SK-N-SH (cell line): ENCODE data around the gene PDZD2. TPM values are rescaled to one million over a fixed set of nuclear protein-coding genes. Genes with fewer than 3 reads are reported as not detected.

Source experiments
- CTCF ChIA-PET: fragments of 300-600, 350-600 bp; formaldehyde crosslinking; extraction: SDS; loops from one replicate; lab custom pipeline; 2021; lab: Yijun Ruan, JAX
- POLR2A ChIA-PET: fragments of 350-600 bp; sonication (Branson Sonifier 250); formaldehyde crosslinking; extraction: SDS; loops from one replicate; lab custom pipeline; 2020; ENCODE audit warnings: antibody characterized with exemption, inconsistent platforms; lab: Yijun Ruan, JAX
- DNase-seq: peaks from one replicate; pipeline ENCODE4 v3.0.0; 2012
- H2AFZ ChIP-seq: fragments of 200-600 bp; sonication (generic); 2 replicates; pipeline ENCODE4 v1.8.1; 2016; ENCODE audit warnings: antibody characterized with exemption, mild to moderate bottlenecking, low read depth
- H3F3A ChIP-seq: fragments of 200-600 bp; sonication (generic); replicated peaks from 2 replicates; pipeline ENCODE3; 2016; ENCODE audit warnings: antibody characterized with exemption, mild to moderate bottlenecking; ENCODE audit not compliant: insufficient read depth
- H3K27ac ChIP-seq, 2 experiments: fragments of 200-500 bp in 1 of 2; fragments of 200-600 bp in 1 of 2; sonication (Bioruptor generic) in 1 of 2; sonication (generic), shearing (Covaris generic) in 1 of 2; 2 replicates each; pipeline versions ENCODE4 v1.5.1 to v1.6.1; 2014 to 2016; ENCODE audit warnings: low read depth in 2 of 2, inconsistent platforms in 1 of 2, low read length in 1 of 2, mild to moderate bottlenecking in 1 of 2, mixed read lengths in 1 of 2
- H3K27me3 ChIP-seq: fragments of 200-600 bp; sonication (generic), shearing (Covaris generic); 2 replicates; pipeline ENCODE4 v1.6.1; 2016; ENCODE audit warnings: mixed run types; ENCODE audit not compliant: insufficient read depth
- H3K36me3 ChIP-seq, 2 experiments: fragments of 200-500 bp in 1 of 2; fragments of 200-600 bp in 1 of 2; sonication (Bioruptor generic) in 1 of 2; sonication (generic) in 1 of 2; replicated peaks in 1 of 2; 2 replicates each; pipeline versions ENCODE3 to v1.5.1; 2014 to 2016; ENCODE audit warnings: low read length in 1 of 2, mild to moderate bottlenecking in 1 of 2; ENCODE audit not compliant: insufficient read depth in 2 of 2, control insufficient read depth in 1 of 2
- H3K4me1 ChIP-seq, 2 experiments: fragments of 200-500 bp in 1 of 2; fragments of 200-600 bp in 1 of 2; sonication (Bioruptor generic) in 1 of 2; sonication (generic), shearing (Covaris generic) in 1 of 2; 2 replicates each; pipeline versions ENCODE4 v1.5.1 to v1.6.1; 2014 to 2016; ENCODE audit warnings: low read depth in 1 of 2, low read length in 1 of 2, mixed run types in 1 of 2; ENCODE audit not compliant: insufficient read depth in 2 of 2, control insufficient read depth in 1 of 2
- H3K4me2 ChIP-seq: fragments of 200-600 bp; sonication (generic), shearing (Covaris generic); 2 replicates; pipeline ENCODE4 v1.6.1; 2017; ENCODE audit warnings: mixed run types
- H3K4me3 ChIP-seq, 2 experiments: fragments of 200-500 bp in 1 of 2; fragments of 200-600 bp in 1 of 2; sonication (Bioruptor generic) in 1 of 2; sonication (generic), shearing (Covaris generic) in 1 of 2; 2 replicates each; pipeline versions ENCODE4 v1.5.1 to v1.8.1; 2014 to 2016; ENCODE audit warnings: low read depth in 2 of 2, inconsistent platforms in 1 of 2, low read length in 1 of 2, mild to moderate bottlenecking in 1 of 2, mixed read lengths in 1 of 2, moderate library complexity in 1 of 2
- H3K79me2 ChIP-seq: fragments of 200-600 bp; sonication (generic); 2 replicates; pipeline ENCODE4 v1.8.1; 2017; ENCODE audit warnings: mild to moderate bottlenecking; ENCODE audit not compliant: insufficient read depth
- H3K9ac ChIP-seq: fragments of 200-600 bp; sonication (generic); 2 replicates; pipeline ENCODE4 v1.6.1; 2017; ENCODE audit warnings: mixed run types
- H3K9me2 ChIP-seq: fragments of 200-600 bp; sonication (generic); 2 replicates; pipeline ENCODE4 v1.6.1; 2017; ENCODE audit warnings: mixed run types
- H3K9me3 ChIP-seq: fragments of 200-600 bp; sonication (generic); 2 replicates; pipeline ENCODE4 v1.6.1; 2017; ENCODE audit warnings: mixed run types, mild to moderate bottlenecking, moderate library complexity
- H4K20me1 ChIP-seq: fragments of 200-600 bp; sonication (generic); 2 replicates; pipeline ENCODE4 v1.6.1; 2017; ENCODE audit warnings: mild to moderate bottlenecking, mixed run types; ENCODE audit not compliant: insufficient read depth
- CHD2 ChIP-seq: fragments of 150-350 bp; IDR thresholded peaks from 2 replicates; pipeline ENCODE4 v1.6.1; 2018; ENCODE audit warnings: low read length; ENCODE audit not compliant: partially characterized antibody
- CTCF ChIP-seq: fragments of 200-600 bp; sonication (generic); IDR thresholded peaks from 2 replicates; pipeline ENCODE4 v1.6.1; 2017; ENCODE audit warnings: antibody characterized with exemption, mild to moderate bottlenecking, moderate library complexity
- ELF1 ChIP-seq: IDR thresholded peaks from 2 replicates; pipeline ENCODE4 v1.4.0; 2012
- EP300 ChIP-seq, 2 experiments: IDR thresholded peaks; 2 replicates each; pipeline versions ENCODE4 v1.4.0 to v1.6.1; 2012; ENCODE audit warnings: borderline replicate concordance in 1 of 2, low read depth in 1 of 2, low read length in 1 of 2
- FOSL2 ChIP-seq: IDR thresholded peaks from 2 replicates; pipeline ENCODE4 v1.4.0; 2012; ENCODE audit warnings: low read depth, mild to moderate bottlenecking, moderate library complexity, borderline replicate concordance
- FOXJ3 ChIP-seq: sonication (generic); formaldehyde crosslinking; IDR thresholded peaks from 2 replicates; pipeline ENCODE4 v1.5.1; 2020; ENCODE audit warnings: mild to moderate bottlenecking, missing genetic modification reagents
- GATA2 ChIP-seq: sonication (generic); formaldehyde crosslinking; IDR thresholded peaks from 2 replicates; pipeline ENCODE4 v1.5.0; 2020; ENCODE audit warnings: mild to moderate bottlenecking, missing genetic modification reagents
- JUND ChIP-seq: IDR thresholded peaks from 2 replicates; pipeline ENCODE4 v1.4.0; 2012
- NFIC ChIP-seq: IDR thresholded peaks from 2 replicates; pipeline ENCODE4 v1.4.0; 2012; ENCODE audit warnings: borderline replicate concordance
- NRF1 ChIP-seq: IDR thresholded peaks from 2 replicates; pipeline ENCODE4 v1.6.1; 2012; ENCODE audit warnings: low read depth, mild to moderate bottlenecking, low read length
- SIN3A ChIP-seq: IDR thresholded peaks from 2 replicates; pipeline ENCODE4 v1.6.1; 2012; ENCODE audit warnings: low read depth, mild to moderate bottlenecking, low read length, moderate library complexity, borderline replicate concordance
- SMC3 ChIP-seq: IDR thresholded peaks from 2 replicates; pipeline ENCODE4 v1.6.1; 2012; ENCODE audit warnings: low read depth, low read length, improper control_type of control experiment
- TCF12 ChIP-seq: IDR thresholded peaks from 2 replicates; pipeline ENCODE4 v1.4.0; 2012
- ZBTB33 ChIP-seq: IDR thresholded peaks from 2 replicates; pipeline ENCODE4 v1.4.0; 2012; ENCODE audit warnings: low read depth, borderline replicate concordance
- WGBS: methylation state at CpG from one replicate; pipeline ENCODE4 v1.1.6; 2017; ENCODE audit warnings: low lambda C conversion rate; 5-methylcytosine and 5-hydroxymethylcytosine counted together
- polyA plus RNA-seq, 3 experiments: library from polyadenylated mRNA; depleted of rRNA; stranded (reverse); fragments of >200 nt; gene quantifications; 2 replicates each; pipeline ENCODE4 v1.2.3, GENCODE V29; 2012
- TF ChIP-seq, protein P1 (sequence below): IDR thresholded peaks from 2 replicates; pipeline ENCODE4; 2012
- TF ChIP-seq, protein P2 (sequence below): fragments of 150-350 bp; IDR thresholded peaks from 2 replicates; pipeline ENCODE4 v1.6.1; 2017; ENCODE audit warnings: antibody characterized with exemption, low read length, low read depth, borderline replicate concordance
- TF ChIP-seq, protein P3 (sequence below): IDR thresholded peaks from 2 replicates; pipeline ENCODE4 v1.4.0; 2012; ENCODE audit warnings: low read depth
- TF ChIP-seq, protein P4 (sequence below): fragments of 150-350 bp; IDR thresholded peaks from 2 replicates; pipeline ENCODE4 v1.6.1; 2016; ENCODE audit warnings: mild to moderate bottlenecking, low read depth, low read length

Gene PDZD2
- polyA plus RNA-seq, 1 of the 3 experiments (the other 2 are of a cell fraction) = 0.13 TPM

GRCh38 chr5:31626604-31627234, 12.2 kb upstream of the PDZD2 start:
- TF ChIP-seq, protein P1, sequence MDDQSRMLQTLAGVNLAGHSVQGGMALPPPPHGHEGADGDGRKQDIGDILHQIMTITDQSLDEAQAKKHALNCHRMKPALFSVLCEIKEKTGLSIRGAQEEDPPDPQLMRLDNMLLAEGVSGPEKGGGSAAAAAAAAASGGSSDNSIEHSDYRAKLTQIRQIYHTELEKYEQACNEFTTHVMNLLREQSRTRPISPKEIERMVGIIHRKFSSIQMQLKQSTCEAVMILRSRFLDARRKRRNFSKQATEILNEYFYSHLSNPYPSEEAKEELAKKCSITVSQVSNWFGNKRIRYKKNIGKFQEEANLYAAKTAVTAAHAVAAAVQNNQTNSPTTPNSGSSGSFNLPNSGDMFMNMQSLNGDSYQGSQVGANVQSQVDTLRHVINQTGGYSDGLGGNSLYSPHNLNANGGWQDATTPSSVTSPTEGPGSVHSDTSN = no peak
- TF ChIP-seq CHD2 (no peak), TCF12 (no peak), JUND (no peak), CTCF (no peak), SMC3 (no peak), NRF1 (no peak), FOXJ3 (CRISPR knock-in tag) (no peak), GATA2 (CRISPR knock-in tag) (no peak), ZBTB33 (no peak), ELF1 (no peak), SIN3A (no peak), EP300 (IDR thresholded peaks at IDR 0.05; ENCODE audit: borderline replicate concordance in 1 of 2, low read depth in 1 of 2, low read length in 1 of 2) (no peak), FOSL2 (no peak), NFIC (no peak)
- TF ChIP-seq, protein P2, sequence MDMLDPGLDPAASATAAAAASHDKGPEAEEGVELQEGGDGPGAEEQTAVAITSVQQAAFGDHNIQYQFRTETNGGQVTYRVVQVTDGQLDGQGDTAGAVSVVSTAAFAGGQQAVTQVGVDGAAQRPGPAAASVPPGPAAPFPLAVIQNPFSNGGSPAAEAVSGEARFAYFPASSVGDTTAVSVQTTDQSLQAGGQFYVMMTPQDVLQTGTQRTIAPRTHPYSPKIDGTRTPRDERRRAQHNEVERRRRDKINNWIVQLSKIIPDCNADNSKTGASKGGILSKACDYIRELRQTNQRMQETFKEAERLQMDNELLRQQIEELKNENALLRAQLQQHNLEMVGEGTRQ = no peak
- TF ChIP-seq, protein P3, sequence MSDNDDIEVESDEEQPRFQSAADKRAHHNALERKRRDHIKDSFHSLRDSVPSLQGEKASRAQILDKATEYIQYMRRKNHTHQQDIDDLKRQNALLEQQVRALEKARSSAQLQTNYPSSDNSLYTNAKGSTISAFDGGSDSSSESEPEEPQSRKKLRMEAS = no peak
- TF ChIP-seq, protein P4, sequence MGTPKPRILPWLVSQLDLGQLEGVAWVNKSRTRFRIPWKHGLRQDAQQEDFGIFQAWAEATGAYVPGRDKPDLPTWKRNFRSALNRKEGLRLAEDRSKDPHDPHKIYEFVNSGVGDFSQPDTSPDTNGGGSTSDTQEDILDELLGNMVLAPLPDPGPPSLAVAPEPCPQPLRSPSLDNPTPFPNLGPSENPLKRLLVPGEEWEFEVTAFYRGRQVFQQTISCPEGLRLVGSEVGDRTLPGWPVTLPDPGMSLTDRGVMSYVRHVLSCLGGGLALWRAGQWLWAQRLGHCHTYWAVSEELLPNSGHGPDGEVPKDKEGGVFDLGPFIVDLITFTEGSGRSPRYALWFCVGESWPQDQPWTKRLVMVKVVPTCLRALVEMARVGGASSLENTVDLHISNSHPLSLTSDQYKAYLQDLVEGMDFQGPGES = no peak
- Histone ChIP-seq H3K9me3 (no peaks in the 10 kb centered on the region), H3K36me3 (no peaks in the 10 kb centered on the region), H3K4me3 (no peak overlapping the region), H3K9me2 (no peaks in the 10 kb centered on the region), H3F3A (no peaks in the 10 kb centered on the region), H3K4me2 (no peak overlapping the region), H3K27ac (no peak overlapping the region), H4K20me1 (no peaks in the 10 kb centered on the region), H3K4me1 (peaks cover 0 to 24% of the 10 kb centered on the region in 2 experiments; a peak in 2 of 4 replicates), H3K9ac (no peak overlapping the region), H3K27me3 (peaks cover 8% of the 10 kb centered on the region; the same call in 1 of the 2 replicates), H2AFZ (no peak overlapping the region), H3K79me2 (no peaks in the 10 kb centered on the region)
- ChIA-PET CTCF (interaction anchor here (0.7 to 2.7 kb wide), 4 partner anchors 12 to 182 kb away, joined by 3 to 10 read pairs (median 5); partner anchors contain the start of gene PDZD2), POLR2A (no interaction called here)
- DNase-seq = no peak
- 59% methylated on average over 11 of the region's 11 CpGs for WGBS
